ENCODE results near the gene BSCL2. TPM values are rescaled to one million over a fixed set of nuclear protein-coding genes. Genes with fewer than 3 reads are reported as not detected.
A peak's percentile ranks its signal among the peaks of the same experiment; 100 is the strongest.

The BSCL2 gene
- polyA plus RNA-seq, 3 donors, result 60.1 to 70.8 (median 63.0) TPM

DNA sequence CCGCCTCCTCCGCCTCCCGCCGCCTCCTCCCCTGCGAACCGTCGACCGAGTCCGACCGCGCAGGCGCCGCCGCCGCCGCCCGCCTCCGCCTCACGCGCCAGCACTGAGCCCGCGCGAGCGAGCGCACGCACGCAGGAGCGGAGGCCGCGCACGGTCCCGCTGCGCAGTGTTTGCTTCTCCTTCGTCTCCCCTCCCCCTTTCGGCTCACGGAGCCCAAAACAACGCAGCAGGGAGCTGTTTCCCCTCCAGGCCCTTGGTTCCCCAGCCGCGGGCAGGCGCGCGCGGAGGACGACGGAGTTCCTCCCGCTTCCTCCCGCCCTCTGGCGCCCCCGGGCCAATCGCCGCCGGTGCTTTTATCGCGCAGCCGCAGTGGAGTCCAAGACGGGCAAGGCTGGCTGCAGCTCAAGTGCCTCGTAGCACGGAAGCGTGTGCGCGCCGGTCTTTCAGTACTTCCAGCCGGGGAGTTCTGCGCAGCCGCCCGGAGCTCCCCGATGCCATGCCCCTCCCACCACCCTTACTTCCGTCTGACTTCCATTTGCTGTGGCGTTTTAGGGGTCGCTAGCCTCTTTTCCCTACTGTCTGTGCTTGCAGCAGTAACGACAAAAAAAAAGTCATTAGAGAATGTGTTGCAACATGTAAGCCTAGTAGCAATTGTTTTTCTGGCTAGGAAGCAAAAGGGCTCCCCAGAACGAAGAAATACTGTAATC is 20.1 kb upstream of the BSCL2 start, which contains the start of gene HNRNPUL2:
Gene HNRNPUL2, minus strand, starts transcription at position 293 of the 707 bp plus-strand sequence. CDS start 301 bp downstream, outside the sequence.
- DNase-seq (ENCODE audit: extremely low read depth in 1 of 11, low read depth in 9 of 11, low spot score in 4 of 11), result peak; percentile 95 to 99 (median 98)

DNA sequence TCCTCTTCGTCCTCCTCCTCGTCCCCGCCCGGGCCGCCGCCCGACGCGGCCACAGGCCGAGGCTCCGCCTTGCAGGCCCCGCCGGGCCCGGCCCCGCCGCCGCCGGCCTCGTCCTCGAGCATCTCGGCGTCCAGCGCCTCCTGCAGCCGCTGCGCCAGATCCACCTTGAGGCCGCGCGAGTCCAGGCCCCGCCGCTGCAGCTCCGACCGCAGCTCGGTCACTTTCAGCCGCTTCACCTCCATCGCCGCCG is 19.6 kb upstream of the BSCL2 start:
- DNase-seq (ENCODE audit: extremely low read depth in 1 of 11, low read depth in 9 of 11, low spot score in 4 of 11), result no peak

DNA sequence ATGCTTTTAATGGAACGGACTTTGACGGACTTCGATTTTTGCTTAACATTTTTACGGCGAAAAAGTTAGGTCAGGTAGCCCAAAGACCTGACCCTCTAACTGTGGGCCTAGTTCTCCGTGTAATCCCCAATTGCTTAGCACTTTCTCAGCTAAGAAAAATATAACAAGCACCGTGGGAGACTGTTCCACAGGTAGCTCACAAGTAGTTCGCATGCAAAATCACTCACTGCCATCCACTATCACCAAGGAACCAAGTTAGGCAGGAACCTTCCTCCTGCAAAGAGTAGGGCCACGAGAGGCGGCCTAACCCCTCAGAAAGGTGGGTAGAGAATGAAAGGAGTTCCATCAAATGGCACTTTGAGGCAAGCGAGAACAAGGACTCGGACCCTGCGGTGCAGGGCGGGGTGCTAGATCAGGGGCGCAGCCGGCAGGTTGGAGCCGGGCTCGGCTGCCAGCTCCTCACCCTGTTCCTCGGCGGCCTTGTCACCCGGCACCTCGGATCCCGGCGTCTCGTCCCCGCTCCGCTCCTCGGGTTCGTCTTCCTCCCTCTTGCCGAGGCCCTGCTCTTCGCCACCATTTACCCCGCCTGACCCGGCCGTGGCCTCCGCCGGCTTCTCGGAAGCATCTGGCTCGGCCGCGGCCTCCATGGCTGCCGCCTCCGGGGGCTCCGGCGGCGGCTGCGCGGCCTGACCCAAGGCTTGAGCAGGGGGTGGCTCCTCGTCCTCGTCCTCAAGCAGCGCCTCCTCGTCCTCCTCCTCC is 19.1 kb upstream of the BSCL2 start:
- DNase-seq (ENCODE audit: extremely low read depth in 1 of 11, low read depth in 9 of 11, low spot score in 4 of 11), result no peak

DNA sequence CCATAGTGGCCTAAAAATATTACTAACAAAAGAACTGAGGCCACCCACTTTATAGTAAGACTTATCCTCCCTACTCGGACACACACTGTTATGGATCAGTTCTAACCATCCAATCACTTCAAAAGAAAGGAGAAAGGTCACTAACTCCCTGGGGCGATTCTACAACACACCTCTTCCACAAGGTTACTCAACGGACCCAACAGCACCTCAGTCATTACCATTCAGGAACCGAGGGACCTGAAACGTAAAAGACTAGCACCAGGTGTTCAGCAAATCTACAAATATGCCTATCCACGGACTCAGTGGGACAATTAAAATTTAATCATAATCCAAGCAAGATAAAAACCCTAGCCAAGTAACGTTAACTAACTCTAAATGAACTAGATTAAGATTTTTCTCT is 18.4 kb upstream of the BSCL2 start:
- no peak for DNase-seq (ENCODE audit: extremely low read depth in 1 of 11, low read depth in 9 of 11, low spot score in 4 of 11)

DNA sequence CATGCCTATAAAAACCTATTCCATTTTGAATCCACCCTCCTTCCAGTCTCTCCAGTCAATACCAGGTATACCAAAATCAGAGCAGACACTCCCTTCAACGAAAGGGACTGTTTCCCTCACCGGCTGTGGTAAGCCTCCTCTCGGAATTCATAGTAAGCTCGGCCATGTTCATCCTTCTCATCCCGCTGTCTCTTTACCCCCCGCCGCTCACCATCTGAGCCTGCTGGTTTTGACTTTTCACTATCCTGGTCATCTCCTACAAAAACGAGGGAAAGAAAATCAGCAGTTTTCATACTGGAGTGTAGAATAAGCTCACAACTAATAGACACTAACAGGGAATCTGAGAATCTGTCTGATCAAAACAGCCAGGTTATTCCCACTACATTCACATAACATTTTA is 16.9 kb upstream of the BSCL2 start:
- no peak for DNase-seq (ENCODE audit: extremely low read depth in 1 of 11, low read depth in 9 of 11, low spot score in 4 of 11)

DNA sequence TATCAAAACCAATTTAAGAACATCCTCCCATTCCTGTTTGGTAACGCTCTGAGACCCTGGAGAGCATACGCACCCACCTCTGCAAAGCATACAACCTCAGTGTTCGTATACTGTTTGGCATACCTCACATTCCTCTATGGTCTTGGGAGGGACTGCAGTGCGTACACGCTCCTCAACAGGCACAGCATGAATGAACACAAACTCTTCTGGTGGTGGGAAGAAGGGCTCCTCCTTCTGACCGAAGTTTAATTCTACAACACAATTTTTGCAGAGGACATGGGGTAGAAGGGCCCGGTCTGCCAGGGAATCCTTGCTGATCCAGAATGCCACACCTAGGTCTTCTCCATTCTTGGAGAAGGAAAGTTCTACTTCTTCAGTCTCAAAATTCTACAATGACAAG is 14.8 kb upstream of the BSCL2 start:
- DNase-seq (ENCODE audit: extremely low read depth in 1 of 11, low read depth in 9 of 11, low spot score in 4 of 11), result no peak

DNA sequence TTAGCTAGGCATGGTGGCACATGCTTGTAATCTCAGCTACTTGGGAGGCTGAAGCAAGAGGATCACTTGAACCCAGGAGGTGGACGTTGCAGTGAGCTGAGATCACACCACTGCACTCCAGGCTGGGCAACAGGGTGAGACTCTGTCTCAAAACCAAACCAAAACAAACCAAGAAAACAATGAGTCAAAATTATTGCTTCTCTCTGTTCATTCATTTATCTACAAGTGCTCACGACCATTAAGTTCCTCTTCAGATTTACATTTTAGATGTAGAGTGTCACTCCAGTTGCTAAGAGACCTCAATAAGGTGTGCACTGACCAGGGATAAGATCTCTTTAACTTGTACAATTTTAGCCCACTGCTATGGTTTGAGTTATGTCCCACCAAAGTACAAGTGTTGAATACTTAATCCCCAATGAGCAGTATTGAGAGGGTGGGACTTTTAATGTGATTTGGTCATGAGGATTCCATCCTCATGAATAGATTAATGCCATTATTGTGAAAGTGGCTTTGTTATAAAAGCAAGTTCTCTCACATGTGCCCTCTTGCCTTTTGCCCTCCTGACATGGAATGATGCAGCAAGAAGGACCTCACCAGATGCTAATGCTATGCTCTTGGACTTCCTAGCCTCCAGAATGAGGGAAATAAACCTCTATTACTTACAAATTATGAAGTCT is 12.2 kb upstream of the BSCL2 start:
- DNase-seq (ENCODE audit: extremely low read depth in 1 of 11, low read depth in 9 of 11, low spot score in 4 of 11), result no peak

DNA sequence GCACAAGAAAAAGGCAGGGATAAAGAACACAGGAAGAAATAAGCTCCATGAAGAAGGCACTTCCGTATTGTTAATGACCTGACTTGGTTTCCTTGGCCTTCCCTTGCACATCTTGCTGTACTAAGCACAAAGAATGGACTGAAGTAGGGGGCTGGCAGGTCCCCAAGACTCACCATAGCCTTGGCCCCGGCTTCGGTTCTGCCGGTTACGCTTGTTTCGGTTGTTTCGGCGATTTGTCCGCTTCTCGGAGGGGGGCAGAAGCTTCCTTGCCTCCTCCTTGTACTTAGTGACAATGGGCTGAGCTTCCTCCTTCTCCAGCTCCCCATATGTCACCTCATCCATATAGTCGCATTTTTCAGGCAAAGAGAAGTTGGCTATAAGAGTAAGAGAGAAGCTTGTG is 9.6 kb upstream of the BSCL2 start:
- DNase-seq (ENCODE audit: extremely low read depth in 1 of 11, low read depth in 9 of 11, low spot score in 4 of 11), result no peak

DNA sequence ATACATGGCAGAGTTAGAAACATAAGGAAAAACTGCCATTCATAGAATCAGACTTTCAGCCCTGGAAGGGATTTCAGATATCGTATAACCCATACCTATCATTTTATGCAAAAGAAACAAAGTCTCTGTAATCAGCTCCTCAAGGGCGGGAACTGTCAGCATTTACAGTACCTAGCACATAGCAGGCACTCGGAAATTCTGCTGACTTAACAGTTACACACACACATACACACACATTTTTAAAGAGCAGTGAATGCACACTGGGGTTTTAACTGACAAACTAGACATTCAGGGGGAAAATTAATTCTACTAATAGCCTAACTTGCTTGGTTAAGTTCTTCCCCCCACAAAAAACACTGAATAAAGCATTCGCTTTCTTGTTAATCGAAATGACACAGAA is 9.0 kb upstream of the BSCL2 start:
- DNase-seq (ENCODE audit: extremely low read depth in 1 of 11, low read depth in 9 of 11, low spot score in 4 of 11), result no peak

DNA sequence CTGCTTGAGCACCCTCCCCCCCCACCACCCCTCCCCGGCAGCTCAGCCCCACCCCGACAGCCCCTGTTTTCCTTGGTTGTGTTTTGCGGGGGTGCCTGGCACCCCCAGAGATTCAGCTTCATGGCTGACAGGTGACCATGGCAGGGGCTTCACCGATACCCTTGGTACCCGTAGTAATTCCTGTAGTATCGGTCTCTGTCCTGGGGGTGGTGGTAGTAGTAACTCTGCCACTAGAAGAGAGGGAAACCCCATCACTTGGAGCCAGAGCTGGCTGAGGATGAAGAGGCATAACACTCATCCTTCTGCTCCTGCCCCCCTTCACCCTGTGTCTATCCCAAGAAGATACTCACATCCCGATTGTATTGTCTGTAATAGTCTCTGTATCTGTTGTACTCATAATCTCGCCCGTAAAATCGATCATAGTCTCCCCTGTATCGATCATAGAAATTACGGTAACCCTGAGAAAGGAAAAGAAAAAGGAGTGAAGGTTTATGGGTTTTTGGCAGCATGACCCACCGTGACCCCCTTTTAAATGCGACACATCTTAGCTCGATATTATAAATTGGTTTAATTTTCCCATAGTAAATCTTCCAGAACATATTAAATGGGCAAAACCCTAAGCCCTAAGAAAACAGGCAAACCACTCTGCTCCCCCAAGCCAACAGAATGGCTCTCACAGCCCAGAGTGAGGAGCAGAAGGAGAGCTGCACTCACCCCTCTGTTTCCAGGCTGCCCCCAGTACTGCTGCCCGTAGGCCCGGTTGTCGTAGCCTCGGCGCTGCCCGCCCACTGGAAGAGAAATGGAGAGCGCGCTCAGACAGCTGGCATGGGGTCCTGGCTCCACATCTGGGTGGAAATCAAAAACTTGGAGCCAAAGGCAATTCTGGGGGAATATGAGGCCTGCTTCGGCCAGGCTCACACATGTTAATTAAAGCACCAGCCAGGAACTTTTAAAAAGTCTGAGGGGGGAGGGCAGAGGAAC is 8.2 kb upstream of the BSCL2 start:
- DNase-seq (ENCODE audit: extremely low read depth in 1 of 11, low read depth in 9 of 11, low spot score in 4 of 11), result no peak

DNA sequence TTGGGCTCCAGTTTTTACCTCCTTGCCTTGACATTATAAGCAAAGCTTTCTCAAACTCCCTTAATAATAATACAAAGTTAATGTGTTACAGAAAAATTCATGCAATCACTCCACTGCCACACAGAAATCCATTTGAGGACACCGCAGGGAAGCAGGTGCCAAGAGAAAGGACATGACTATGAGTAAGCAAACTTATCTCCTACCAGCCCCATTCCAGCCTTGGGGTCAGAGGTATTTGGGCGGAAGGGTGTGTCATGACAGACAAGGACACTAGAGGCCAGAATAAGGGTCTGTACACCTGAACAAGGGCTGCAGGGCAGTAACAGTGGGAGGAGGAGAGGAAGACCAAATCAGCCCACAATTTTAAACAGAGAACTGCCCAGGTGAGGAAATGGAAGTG is 6.1 kb upstream of the BSCL2 start:
- no peak for DNase-seq (ENCODE audit: extremely low read depth in 1 of 11, low read depth in 9 of 11, low spot score in 4 of 11)

DNA sequence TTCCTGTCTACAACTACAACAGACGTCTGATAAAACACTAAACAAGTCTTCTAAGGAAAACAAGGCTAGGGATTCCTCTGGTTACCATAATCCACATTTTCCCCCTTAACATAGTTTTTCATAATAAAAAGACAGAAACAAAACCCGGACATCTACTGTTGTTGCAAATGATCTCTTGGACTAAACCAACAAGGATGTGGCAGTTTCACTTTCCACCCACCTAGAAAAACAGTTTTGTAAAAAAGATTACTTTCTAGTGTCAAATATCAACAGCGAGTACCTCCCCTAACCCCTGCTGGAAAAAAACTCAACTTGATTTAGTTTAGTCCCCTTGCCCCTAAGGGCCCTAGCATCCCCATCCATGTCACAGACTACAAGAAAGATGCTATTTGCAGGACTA is 5.6 kb upstream of the BSCL2 start:
- DNase-seq (ENCODE audit: extremely low read depth in 1 of 11, low read depth in 9 of 11, low spot score in 4 of 11), result no peak

DNA sequence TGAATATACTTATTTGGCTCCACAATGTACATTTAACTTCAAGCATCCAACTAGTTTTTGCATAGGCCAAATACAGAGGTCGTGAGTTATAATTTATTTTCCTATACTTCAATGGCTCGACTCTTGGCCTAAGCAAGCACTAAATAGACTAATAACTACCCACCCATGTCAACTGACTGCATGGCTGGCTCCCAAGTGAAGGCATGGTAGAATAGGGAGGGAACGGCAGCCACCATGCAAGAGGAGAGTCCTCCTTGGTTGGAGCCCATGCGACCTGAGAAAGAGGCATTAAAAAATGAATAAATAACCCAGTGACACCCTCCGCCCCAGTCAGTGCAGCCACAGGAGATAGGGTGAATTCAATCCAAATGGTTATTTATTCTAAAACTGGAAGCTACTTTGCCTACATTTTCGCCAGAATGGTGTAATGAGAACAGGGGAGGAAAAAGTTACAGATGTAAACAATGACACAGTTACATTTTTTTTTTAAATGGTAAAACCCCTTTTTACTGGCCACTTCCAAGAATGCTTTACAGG is 5.1 kb upstream of the BSCL2 start:
- no peak for DNase-seq (ENCODE audit: extremely low read depth in 1 of 11, low read depth in 9 of 11, low spot score in 4 of 11)

DNA sequence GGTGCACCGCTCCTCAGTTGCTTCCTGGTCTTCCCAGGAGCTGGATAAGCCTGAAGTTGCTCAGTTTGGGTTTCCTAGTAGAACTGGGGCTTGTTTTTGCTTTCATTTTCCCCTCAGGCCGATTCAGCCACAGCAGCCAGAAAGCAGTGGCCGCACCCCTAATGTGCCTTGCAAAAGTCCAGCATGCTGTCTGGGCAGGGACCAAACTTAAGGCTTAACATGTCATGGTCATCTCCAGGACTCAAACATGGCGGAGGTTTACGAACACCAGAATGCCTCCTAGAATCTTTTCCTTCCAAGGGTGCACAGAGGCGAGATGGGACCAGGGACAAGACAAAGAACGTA is 2.7 kb upstream of the BSCL2 start:
- no peak for DNase-seq (ENCODE audit: extremely low read depth in 1 of 11, low read depth in 9 of 11, low spot score in 4 of 11)

DNA sequence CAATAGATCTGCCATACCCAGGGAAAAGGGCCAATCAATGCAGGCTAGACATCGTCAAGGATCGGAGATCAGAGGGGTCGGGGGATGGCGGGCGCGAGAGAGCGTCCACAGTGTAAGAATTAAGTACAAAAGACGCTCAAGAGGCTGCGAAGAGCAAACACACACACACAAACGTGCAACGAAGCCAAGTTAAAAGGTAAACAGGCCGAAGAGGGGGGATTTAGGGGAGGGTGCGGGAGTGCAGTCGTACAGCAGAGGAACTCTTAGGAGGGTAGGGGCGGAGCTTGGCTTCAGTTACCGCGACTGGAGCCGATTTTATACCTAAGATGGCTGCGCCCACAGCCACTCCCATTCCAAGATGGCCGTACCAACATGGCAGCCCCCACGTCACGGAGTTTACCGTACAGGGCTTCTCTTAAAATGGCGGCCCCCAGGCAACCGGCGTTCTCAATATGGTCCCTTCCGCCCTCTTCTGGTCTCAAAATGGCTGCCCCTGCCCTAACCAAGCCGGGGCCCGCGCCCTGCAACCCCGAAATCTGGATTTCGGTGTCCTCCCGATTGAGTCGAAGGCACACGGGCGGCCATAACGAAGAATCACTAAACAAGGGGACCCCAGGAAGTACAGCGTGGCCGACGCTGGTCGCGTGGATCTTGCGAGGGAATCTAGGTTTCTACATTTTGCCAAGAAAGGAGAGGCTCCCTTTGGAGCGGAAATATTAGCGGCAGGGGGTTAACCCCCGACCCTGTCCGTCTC is 2.2 kb upstream of the BSCL2 start:
- peak; percentile 94 to 99 (median 97) for DNase-seq (ENCODE audit: extremely low read depth in 1 of 11, low read depth in 9 of 11, low spot score in 4 of 11)

DNA sequence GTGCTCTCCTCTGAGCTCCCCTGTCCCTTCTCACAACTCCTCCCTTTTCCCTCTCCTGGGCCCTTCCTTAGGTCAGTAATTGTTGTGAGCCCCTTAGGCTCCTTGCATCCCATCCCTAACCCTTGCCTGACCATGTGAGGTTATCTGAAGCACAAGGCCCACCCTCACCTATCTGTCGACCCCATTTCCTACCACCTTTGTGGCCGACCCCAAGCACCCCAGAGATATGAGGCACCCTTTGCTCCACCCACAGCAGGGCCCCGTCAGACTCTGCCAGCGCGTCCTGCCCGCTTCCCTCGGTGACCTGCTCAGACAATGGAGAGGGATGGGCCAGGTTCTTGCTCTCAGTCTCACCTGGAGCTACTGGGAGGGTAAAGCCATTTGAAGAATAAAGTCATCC is 1.6 kb upstream of the BSCL2 start:
- no peak for DNase-seq (ENCODE audit: extremely low read depth in 1 of 11, low read depth in 9 of 11, low spot score in 4 of 11)

DNA sequence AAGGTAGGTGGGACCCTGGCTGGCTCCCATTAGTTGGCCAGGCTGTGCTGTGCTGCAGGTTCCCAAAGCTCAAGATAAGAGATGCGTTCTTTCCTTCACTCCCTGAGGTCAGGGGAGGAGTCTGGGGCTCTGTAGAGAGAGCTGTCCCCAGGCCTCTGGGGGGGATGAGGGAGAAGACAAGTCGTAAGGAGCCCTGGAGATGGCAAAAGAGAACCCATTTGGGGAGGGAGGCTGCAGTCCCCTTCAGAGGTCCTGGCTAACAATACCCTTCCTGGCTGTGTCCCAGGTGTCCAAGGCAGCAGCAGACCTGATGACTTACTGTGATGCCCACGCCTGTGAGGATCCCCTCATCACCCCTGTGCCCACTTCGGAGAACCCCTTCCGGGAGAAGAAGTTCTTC is 1.2 kb upstream of the BSCL2 start:
- no peak for DNase-seq (ENCODE audit: extremely low read depth in 1 of 11, low read depth in 9 of 11, low spot score in 4 of 11)

DNA sequence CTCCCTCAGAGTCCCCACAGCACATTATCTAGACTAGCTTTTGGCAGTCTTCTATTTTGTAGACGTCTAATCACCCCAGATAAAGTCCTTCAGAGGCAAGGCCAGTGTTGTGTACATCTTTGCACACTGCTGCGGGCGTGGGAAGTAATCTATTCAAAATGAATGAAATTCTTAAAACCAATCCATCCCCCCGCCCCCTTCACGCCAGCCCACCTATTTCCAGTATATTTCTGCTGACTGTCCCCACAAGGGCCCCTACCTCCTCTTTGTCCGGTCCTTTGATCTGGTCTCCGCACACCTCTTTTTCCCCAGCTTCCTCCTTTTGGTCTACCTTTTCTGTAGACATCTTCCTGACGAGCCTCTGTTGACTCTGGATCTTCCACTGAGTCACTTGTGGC is 375 bp downstream of the BSCL2 start:
- DNase-seq (ENCODE audit: extremely low read depth in 1 of 11, low read depth in 9 of 11, low spot score in 4 of 11), result no peak

Data from renal cortex interstitium (tissue), 11 donors.